Ishikawa (cell line): Measurements from ENCODE around the gene KCNG4.

Experiments
- CEBPB ChIP-seq: IDR thresholded peaks from 2 replicates; pipeline ENCODE4 v1.6.1; 2012
- CREB1 ChIP-seq: IDR thresholded peaks from 2 replicates; pipeline ENCODE4 v1.6.1; 2012; ENCODE audit warnings: low read depth
- EGR1 ChIP-seq: IDR thresholded peaks from 2 replicates; pipeline ENCODE4 v1.6.1; 2012
- EP300 ChIP-seq: IDR thresholded peaks from 2 replicates; pipeline ENCODE4 v1.6.1; 2012; ENCODE audit warnings: borderline replicate concordance
- FOXM1 ChIP-seq: IDR thresholded peaks from 2 replicates; pipeline ENCODE4 v1.6.1; 2012; ENCODE audit warnings: low read depth, borderline replicate concordance
- NFIC ChIP-seq: IDR thresholded peaks from 2 replicates; pipeline ENCODE4 v1.6.1; 2012
- RAD21 ChIP-seq: IDR thresholded peaks from 2 replicates; pipeline ENCODE4 v1.6.1; 2012; ENCODE audit warnings: low read depth
- REST ChIP-seq: IDR thresholded peaks from 2 replicates; pipeline ENCODE4 v1.6.1; 2012; ENCODE audit warnings: low read depth, mild to moderate bottlenecking
- TAF1 ChIP-seq: IDR thresholded peaks from 2 replicates; pipeline ENCODE4 v1.6.1; 2012; ENCODE audit warnings: low read depth, mild to moderate bottlenecking
- TCF12 ChIP-seq: IDR thresholded peaks from 2 replicates; pipeline ENCODE4 v1.6.1; 2012; ENCODE audit warnings: low read depth
- TEAD4 ChIP-seq: IDR thresholded peaks from 2 replicates; pipeline ENCODE4 v1.6.1; 2012
- YY1 ChIP-seq: IDR thresholded peaks from 2 replicates; pipeline ENCODE4 v1.6.1; 2012; ENCODE audit warnings: low read depth
- ZBTB7A ChIP-seq: IDR thresholded peaks from 2 replicates; pipeline ENCODE4 v1.6.1; 2012; ENCODE audit warnings: low read depth
- TF ChIP-seq, protein P1 (sequence below): IDR thresholded peaks from 2 replicates; pipeline ENCODE4 v1.6.1; 2012
- TF ChIP-seq, protein P2 (sequence below): IDR thresholded peaks from 2 replicates; pipeline ENCODE4 v1.6.1; 2012

The KCNG4 gene

DNA sequence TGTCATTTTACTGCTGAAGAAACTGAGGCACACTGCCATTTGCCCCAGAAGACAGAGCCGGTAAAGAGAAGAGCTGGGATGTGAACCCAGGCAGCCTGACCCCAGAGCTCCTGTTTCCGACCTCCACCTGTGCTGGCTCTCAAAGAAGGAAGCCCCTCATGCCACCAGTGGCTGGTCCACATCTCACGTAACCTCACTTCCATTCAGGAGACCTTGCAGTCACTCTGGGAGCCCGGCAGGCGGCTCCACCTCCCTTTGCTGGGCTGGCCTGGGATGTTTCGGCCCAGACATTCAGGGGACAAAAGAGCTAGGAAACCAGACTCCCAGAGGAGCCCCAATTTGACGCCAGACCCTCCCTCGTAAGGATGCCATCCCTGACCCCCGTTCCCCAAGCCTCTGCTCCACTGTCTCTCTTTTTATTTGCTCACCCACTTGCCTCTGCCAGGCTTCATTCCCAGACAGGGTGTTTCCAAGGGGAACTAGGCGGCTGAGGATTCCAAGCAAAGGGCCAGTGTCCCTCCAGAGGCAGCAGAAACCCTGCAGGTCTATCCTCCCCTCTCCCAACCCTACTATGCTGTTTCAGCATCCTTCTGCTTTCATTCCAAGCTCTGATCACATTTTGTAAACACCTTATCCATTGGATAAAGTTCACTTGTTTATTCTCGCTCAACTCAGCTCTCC, 55.8 kb downstream of the KCNG4 start:
- TF ChIP-seq YY1 = no peak

DNA sequence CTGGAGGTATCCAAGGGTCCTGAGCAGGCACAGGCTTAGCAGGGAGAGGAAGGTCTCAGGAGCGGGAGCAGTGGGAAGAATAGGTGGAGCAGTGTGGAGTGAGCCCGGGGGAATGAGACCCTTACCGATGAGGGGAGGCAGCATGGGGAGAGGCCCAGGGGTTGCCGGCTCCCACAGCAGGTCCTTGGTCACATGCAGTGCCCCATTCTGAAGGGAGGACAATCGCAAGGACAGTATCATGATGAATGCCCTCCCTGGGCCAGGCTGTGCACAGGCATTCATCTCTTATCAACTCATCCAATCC, 56.3 kb downstream of the KCNG4 start:
- TF ChIP-seq RAD21 (no peak), CREB1 (no peak), YY1 (no peak), ZBTB7A (no peak), TAF1 (no peak), EGR1 (no peak), FOXM1 (no peak), NFIC (no peak), CEBPB (no peak), TCF12 (no peak), REST (no peak), TEAD4 (no peak), EP300 (no peak)
- TF ChIP-seq, protein P1, sequence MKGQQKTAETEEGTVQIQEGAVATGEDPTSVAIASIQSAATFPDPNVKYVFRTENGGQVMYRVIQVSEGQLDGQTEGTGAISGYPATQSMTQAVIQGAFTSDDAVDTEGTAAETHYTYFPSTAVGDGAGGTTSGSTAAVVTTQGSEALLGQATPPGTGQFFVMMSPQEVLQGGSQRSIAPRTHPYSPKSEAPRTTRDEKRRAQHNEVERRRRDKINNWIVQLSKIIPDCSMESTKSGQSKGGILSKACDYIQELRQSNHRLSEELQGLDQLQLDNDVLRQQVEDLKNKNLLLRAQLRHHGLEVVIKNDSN = no peak
- TF ChIP-seq, protein P2, sequence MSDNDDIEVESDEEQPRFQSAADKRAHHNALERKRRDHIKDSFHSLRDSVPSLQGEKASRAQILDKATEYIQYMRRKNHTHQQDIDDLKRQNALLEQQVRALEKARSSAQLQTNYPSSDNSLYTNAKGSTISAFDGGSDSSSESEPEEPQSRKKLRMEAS = no peak

DNA sequence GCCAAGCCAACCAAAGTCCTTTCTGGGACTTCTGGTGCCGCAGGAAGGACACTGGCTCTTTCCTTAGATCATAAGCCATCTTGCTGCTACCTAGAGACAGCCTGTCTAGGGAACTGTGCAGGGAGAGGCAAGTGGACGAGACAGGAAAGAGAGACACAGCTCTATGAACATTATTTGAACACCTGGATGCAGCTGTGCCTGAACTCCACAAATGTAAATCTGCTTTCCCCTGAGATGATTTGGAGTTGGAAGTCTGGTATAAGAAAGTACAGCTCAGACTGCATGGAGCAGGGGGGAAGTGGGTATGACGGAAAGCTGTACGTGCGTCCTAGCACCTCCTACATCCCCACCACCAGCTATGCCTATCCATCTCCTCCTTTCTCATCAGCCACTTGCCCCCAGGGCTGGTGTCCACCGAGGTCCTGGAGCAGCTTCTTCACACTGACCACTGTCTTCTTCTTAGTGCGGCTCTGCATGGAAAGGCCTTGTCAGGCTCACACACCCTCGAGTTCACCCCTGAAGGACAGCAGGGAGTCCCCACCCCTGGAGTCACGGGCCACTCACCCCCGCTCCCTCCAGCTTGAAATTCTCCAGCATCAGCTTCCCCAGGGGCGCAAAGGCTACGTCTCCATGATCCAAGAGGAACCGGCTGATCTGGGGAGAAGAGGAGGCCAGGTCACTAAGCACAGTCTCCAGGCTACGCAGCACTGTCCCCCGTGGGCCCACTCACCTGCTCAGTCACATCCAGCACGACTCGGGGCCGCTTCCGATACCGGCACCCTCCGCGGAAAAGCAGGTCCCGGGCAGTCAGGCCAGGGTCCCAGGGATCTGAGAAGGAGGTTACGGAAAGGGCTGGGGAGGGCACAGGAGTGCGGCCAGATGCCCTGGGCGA, 56.9 kb downstream of the KCNG4 start:
- TF ChIP-seq EGR1 (no peak), YY1 (no peak), ZBTB7A (no peak), FOXM1 (no peak), CEBPB (no peak), REST (no peak), RAD21 (no peak), TAF1 (no peak)
- TF ChIP-seq, protein P2 = no peak

- TF ChIP-seq CEBPB (no peak), FOXM1 (no peak), TCF12 (no peak), YY1 (no peak), EP300 (no peak), EGR1 (no peak), TAF1 (no peak), CREB1 (no peak), ZBTB7A (no peak), TEAD4 (no peak), RAD21 (no peak)
- TF ChIP-seq, protein P2 = no peak
- TF ChIP-seq, protein P1 = no peak
Measured at GRCh38 chr16:84182104-84182503, 57.7 kb downstream of the KCNG4 start.

- no peak for TF ChIP-seq RAD21
- no peak for TF ChIP-seq TCF12
- TF ChIP-seq EGR1 = no peak
- TF ChIP-seq CREB1 = no peak
- no peak for TF ChIP-seq TAF1
- no peak for TF ChIP-seq TEAD4
- TF ChIP-seq, protein P2 = no peak
- TF ChIP-seq FOXM1 = no peak
- TF ChIP-seq CEBPB = no peak
- TF ChIP-seq NFIC = no peak
- TF ChIP-seq EP300 = no peak
- TF ChIP-seq ZBTB7A = no peak
- TF ChIP-seq, protein P1 = no peak
- TF ChIP-seq YY1 = no peak
Measured at GRCh38 chr16:84181144-84181915, 58.5 kb downstream of the KCNG4 start.
